Fibroblast of upper back skin (primary cell): Measurements from ENCODE around the gene NCF4.
A peak's percentile ranks its signal among the peaks of the same experiment; 100 is the strongest.

Source experiments
- DNase-seq: peaks from one replicate; pipeline ENCODE4 v3.0.0-alpha.2; 2013

The NCF4 gene

DNA sequence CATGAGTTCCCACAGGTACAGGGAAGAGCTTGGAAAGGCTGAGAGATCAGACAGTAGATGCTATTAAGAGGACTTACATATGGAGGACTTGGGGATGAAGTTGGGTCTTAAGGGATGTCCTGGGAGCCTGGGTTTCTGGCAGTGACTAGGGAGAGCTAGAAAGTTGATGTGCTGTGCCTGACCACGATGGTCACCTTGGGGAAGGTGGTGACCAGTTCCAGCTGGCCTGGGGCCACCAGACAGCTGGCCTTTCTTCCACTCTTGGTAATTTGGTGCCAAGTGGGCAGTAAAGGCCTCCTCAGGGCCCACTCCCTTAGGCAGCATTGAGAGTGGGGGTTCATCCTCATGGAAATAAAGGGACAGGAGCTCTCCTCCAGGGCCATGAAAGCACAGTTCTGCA is 38.7 kb downstream of the NCF4 start:
- no peak for DNase-seq

DNA sequence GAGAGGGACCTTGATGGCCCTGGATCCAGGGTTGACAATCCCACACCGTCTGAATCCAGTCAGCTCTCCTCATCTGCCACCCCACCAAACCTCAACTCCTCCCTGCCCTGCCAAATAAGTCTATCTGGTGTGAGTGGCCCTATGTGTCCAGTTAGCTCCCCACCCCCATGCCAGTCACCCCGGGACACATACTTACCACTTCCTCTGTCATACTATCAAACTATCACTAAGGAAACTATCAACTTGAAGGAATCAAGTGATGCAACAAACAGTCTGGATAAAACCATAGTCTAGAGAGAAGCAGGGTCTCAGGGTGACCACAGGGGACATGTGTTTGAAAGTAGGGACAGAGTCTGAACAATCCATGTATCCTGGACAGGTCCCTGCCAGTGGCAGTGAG is 39.4 kb downstream of the NCF4 start:
- DNase-seq = no peak

- DNase-seq = no peak
Observed at GRCh38 chr22:36900880-36901279, 40.1 kb downstream of the NCF4 start.

- DNase-seq = no peak
Observed at GRCh38 chr22:36901411-36902142, 40.8 kb downstream of the NCF4 start.

- no peak for DNase-seq
Observed at GRCh38 chr22:36902143-36902926, 41.5 kb downstream of the NCF4 start.

DNA sequence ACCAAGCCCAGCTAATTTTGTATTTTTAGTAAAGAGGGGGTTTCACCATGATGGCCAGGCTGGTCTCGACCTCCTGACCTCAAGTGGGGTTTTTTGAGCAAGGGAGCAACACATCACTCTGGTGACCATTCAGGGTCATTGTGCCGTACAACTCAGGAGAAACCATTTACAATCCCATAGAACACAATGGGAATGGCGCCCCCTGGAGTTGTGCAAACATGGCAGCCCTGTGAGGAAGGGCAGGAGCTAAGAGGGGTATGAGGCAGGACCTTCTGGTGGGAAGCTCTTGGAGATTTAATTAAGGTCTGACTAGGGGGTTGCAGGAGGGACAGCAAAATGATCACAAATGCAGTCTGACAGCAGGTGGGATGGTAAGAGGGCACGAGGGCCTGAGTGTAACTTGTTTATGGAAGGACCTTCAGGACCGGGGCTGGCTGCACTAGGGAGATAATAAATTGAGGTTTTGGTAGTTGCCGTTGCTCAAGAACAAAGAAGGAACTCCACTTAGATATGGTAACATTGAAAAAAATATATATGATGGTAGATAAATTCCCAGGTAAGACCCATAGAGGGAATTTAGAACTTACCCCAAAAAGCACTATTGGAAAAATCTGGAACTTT is 43.6 kb downstream of the NCF4 start:
- DNase-seq = no peak

- no peak for DNase-seq
Observed at GRCh38 chr22:36907253-36908195, 46.7 kb downstream of the NCF4 start.

DNA sequence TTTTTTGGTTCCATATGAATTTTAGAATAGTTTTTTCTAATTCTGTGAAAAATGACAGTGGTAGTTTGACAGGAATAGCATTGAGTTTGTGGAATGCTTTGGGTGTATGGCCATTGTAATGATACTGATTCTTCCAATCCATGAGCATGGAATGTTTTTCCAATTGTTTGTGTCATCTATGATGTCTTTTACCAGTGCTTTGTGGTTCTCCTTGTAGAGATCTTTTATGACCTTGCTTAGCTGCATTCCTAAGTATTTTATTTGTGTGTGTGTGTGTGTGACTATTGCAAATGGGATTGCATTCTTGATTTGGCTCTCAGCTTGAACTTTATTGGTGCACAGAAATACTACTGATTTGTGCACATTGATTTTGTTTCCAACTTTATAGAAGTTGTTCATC is 49.7 kb downstream of the NCF4 start:
- no peak for DNase-seq

- peak; percentile 46 for DNase-seq
Observed at GRCh38 chr22:36911887-36912661, 51.3 kb downstream of the NCF4 start.

DNA sequence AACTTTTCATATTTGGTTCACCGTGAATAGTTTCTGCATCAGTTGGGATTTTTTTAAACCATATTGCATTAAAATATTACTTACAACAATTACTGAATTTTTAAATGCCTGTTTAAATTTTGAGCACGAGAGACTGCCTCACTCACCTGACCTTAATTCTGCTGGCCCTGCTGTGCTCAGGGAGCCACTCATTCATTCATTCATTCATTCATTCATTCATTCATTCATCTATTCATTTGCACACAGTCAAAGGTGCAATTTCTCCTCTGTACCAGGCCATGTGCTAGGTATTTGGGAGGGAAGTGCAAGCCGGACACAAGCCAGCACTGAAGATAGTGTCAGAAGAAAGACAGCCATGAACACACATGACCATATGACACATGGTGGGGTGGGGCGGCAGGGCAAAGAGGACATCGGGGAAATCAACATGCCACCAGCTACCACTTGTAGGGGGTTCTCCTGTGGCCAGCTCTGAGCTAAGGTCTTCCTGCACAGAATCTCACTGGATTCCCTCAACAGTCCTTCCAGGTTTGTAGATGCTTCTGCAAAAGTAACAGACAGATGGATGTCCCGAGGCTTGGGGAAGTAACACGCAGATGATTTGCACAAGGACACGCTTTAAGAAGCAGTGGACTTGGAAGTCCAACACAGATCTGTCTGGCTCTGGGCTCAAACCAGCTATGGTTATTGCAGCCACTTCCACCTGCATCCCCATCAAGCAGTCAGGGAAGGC is 52.1 kb downstream of the NCF4 start:
- DNase-seq = no peak

GRCh38 chr22:36913427-36914389 is 52.9 kb downstream of the NCF4 start, which contains the start of gene CSF2RB:
Gene CSF2RB, plus strand, starts transcription at chr22:36913628. Its CDS starts 8,580 bp downstream, at chr22:36922208.
- DNase-seq = no peak

GRCh38 chr22:36914390-36914752 is 53.6 kb downstream of the NCF4 start:
- DNase-seq = no peak

- DNase-seq = no peak
Observed at GRCh38 chr22:36916034-36916433, 55.2 kb downstream of the NCF4 start.

- DNase-seq = no peak
Observed at GRCh38 chr22:36918586-36919284, 57.9 kb downstream of the NCF4 start.

DNA sequence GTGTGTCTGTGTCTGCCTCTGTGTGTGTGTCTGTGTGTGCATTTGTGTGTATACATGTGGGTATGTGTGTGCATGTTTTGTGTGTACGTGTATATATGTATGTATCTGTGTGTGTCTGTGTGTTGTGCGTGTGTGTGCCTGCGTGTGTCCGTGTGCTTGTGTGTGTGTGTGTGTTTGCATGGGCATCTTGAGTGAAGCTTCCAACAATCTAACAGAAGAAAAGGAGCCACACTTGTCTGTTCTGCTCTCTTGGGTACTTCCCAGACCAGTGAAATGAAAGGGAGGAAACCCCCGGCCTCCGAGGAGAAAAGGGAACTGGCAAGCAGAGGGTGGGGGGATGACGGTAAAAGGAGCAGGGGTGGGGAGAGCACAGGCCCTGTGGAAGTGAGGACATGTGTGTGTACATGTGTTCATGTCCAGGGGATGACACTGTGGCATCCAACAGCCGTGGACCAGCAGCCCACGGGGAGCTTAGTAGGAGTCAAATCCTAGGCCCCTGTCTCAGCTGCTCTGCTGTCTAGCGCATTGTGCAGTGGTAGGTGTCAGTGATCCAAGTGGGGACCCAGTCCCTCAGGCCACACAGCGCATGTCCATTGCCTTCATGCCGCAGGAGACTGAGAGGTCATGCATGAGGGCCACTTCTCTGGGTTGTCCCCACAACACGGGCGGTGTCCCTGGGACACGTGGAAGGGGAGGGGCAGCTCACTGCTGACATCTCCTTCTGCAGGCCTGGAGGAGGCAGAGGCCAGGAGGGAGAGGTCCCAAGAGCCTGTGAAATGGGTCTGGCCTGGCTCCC is 60.7 kb downstream of the NCF4 start:
- DNase-seq = no peak

- peak; percentile 1 for DNase-seq
Observed at GRCh38 chr22:36922105-36922608, 61.4 kb downstream of the NCF4 start.

GRCh38 chr22:36922711-36923110 is 61.9 kb downstream of the NCF4 start:
- DNase-seq = no peak

GRCh38 chr22:36923131-36923788 is 62.5 kb downstream of the NCF4 start:
- no peak for DNase-seq
